NCI-H2107 treated with DMSO at 0.1 percent for 48 hours (cell line): ENCODE data around the gene FBXO42.
A peak's percentile ranks its signal among the peaks of the same experiment; 100 is the strongest.

Experiments used
- DNase-seq: peaks from one replicate; lab custom pipeline; 2025; ENCODE audit not compliant: unreplicated experiment; lab: John Stamatoyannopoulos, UW

FBXO42 gene

GRCh38 chr1:16326833-16327404 is 25.4 kb downstream of the FBXO42 start:
- DNase-seq = no peak

- peak; percentile 54 for DNase-seq
Observed at GRCh38 chr1:16324456-16324890, 27.8 kb downstream of the FBXO42 start.

GRCh38 chr1:16321176-16321867 is 31.0 kb downstream of the FBXO42 start:
- DNase-seq = no peak

GRCh38 chr1:16318555-16318954 is 33.7 kb downstream of the FBXO42 start:
- DNase-seq = no peak

GRCh38 chr1:16315437-16315836 is 36.8 kb downstream of the FBXO42 start:
- no peak for DNase-seq

GRCh38 chr1:16307222-16307621 is 45.1 kb downstream of the FBXO42 start:
- DNase-seq = no peak

GRCh38 chr1:16302709-16303627 is 49.3 kb downstream of the FBXO42 start:
- no peak for DNase-seq

- DNase-seq = no peak
Observed at GRCh38 chr1:16300436-16300835, 51.8 kb downstream of the FBXO42 start.

GRCh38 chr1:16298653-16299052 is 53.6 kb downstream of the FBXO42 start:
- DNase-seq = no peak

- no peak for DNase-seq
Observed at GRCh38 chr1:16296643-16297042, 55.6 kb downstream of the FBXO42 start.

- no peak for DNase-seq
Observed at GRCh38 chr1:16294219-16295212, 57.8 kb downstream of the FBXO42 start.

GRCh38 chr1:16293538-16293937 is 58.7 kb downstream of the FBXO42 start:
- DNase-seq = no peak

- no peak for DNase-seq
Observed at GRCh38 chr1:16292739-16293138, 59.5 kb downstream of the FBXO42 start.

GRCh38 chr1:16289959-16290358 is 62.3 kb downstream of the FBXO42 start:
- DNase-seq = no peak

- no peak for DNase-seq
Observed at GRCh38 chr1:16286122-16286521, 66.2 kb downstream of the FBXO42 start.

- DNase-seq = no peak
Observed at GRCh38 chr1:16281765-16282164, 70.5 kb downstream of the FBXO42 start.

GRCh38 chr1:16279186-16279585 is 73.1 kb downstream of the FBXO42 start:
- no peak for DNase-seq

GRCh38 chr1:16276302-16277030 is 75.8 kb downstream of the FBXO42 start:
- DNase-seq = no peak

- DNase-seq = no peak
Observed at GRCh38 chr1:16275591-16275990, 76.7 kb downstream of the FBXO42 start.

GRCh38 chr1:16267690-16268180 is 84.5 kb downstream of the FBXO42 start:
- DNase-seq = no peak
